Dedifferentiated amniotic fluid mesenchymal stem cell (primary cell): ENCODE data around the gene CHRNE.
"Not testable (repeated sequence)": the region's sequence is repeated elsewhere in the genome, so short reads cannot be mapped to it uniquely, and the experiment has no call there.

ENCODE experiments used
- DNase-seq: peaks from one replicate; pipeline ENCODE4 v3.0.0-alpha.2; 2016; ENCODE audit errors: extremely low spot score

Gene CHRNE

DNA sequence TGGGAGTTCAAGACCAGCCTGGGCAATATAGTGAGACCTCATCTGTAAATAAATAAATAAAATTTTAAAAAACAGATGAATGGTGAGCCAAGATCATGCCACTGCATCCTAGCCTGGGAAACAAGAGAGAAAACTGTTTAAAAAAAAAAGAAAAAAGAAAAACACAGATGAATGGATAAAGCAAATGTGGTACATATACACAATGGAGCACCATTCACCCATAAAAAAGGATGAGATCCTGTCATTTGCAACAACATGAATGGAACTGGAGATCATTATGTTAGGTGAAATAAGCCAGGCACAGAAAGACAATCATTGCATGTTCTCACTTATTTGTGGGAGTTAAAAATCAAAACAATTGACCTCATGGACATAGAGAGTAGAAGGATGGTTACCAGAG is 3.7 kb upstream of the CHRNE start:
- not testable (repeated sequence) for DNase-seq

DNA sequence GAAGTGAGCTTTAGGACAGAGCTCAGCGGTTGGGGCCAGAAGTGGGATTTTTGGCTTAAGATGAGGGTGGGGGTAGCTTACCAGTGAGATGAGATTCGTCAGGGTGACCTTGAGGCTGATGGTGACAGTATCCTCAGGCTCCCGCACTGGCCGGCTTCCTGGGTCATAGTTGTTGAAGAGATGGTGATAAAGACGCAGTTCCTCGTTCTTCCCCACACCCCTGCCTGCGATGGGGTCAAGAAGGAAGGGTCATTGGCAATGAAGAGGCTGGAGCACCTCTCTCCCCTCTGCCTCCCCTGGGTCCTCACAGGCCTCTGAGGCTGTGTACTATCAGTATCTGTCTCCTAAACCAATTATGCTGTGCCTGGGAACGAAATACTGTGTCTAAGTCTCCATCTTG is 358 bp downstream of the CHRNE start:
- DNase-seq = no peak

DNA sequence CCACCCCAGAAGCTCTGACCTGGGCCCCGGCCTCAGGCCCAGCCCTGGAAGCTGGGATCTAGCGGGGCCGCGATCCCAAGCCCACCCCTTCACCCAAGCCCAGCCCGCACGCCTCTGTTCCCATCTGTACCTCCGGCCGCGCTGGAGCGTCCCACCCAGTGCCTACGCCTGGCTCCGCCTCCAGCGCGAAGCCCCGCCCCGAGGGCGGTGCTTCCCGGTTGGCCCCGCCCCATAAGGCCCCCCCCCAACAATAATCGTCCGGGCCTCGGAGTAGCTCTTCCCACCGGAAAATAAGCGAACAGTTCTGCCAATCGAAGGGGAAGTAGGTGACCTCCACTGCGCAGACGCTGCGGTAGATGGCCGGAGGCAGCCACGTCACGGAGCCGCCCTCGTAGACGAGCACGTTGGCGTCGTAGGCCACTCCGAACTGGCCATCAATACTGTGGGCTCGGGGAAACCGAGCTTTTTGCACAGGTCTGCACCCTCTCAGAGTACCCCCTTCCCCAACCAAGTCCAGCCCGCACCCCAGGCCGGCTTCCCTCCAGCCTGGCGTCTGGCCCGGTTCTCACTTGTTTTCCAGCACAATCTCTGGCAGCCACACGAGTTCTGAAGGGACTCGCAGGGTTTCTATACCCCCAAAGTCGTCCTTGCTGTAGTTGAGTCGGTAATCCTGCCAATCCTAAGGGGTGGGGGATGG is 1.1 kb downstream of the CHRNE start:
- DNase-seq = no peak

DNA sequence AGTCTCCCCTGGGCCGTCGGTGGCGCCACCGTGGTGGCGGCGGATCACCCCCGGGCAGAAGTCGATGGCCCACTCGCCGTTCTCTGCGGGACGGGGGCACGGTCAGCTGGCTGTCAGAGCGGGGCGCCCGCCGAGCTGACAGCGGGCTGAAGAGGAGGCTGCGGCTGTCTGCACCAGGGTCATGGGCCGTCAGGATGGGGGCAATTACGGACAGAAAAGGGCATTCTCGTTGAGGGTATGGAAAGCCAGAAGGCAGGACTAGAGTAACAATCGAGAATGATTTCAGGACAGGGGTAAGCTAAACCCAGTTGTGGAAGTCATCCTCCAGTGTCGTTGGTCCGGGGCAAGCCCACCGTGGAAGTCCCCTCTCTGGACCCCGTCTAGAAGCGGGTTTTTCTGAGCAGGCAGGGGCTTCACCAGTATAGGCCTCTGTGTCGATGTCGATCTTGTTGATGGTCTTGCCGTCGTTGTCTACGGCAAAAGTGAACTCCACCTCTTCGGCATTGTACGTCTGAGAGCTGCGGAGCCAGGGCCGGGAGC is 1.7 kb downstream of the CHRNE start:
- no peak for DNase-seq

DNA sequence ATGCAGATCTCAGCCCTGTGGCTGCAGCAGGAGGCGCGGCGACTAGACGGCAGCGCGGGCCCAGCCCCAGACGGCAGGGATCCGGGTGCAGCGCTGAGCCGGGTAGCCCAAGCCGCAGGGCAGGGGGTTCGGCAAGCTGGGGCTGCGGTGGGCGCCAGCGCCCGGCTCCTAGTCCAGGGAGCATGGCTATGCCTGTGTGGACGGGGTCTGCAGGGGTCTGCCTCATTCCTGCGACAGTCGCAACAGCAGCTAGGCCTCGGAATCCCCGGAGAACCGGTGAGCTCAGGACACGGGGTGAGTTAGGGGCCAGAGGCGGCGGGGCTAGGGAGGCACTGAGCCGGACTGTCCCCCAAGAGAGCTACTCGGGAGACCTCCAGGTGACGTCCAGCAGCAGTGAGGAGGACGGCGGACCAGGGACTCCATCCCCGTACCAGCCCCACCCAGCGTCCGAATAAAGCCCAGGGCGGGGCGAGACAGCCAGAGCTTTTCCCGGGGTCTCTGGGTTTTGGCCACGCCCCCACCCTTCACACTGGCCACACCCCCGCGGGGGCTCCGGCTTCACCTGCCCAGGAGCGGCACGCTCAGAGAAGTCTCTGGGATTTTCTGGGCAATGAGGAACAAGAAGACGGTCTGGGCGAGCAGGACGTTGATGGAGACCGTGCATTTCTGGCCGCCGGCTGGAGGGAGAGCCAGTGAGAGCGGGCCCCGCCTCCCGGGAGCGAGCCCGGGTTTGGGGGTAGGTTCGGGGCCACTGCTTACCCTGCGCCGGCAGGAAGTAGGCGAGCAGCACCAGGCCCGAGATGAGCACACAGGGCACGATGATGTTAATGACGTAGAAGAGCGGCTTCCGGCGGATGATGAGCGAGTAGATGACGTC is 2.4 kb downstream of the CHRNE start:
- DNase-seq = no peak

DNA sequence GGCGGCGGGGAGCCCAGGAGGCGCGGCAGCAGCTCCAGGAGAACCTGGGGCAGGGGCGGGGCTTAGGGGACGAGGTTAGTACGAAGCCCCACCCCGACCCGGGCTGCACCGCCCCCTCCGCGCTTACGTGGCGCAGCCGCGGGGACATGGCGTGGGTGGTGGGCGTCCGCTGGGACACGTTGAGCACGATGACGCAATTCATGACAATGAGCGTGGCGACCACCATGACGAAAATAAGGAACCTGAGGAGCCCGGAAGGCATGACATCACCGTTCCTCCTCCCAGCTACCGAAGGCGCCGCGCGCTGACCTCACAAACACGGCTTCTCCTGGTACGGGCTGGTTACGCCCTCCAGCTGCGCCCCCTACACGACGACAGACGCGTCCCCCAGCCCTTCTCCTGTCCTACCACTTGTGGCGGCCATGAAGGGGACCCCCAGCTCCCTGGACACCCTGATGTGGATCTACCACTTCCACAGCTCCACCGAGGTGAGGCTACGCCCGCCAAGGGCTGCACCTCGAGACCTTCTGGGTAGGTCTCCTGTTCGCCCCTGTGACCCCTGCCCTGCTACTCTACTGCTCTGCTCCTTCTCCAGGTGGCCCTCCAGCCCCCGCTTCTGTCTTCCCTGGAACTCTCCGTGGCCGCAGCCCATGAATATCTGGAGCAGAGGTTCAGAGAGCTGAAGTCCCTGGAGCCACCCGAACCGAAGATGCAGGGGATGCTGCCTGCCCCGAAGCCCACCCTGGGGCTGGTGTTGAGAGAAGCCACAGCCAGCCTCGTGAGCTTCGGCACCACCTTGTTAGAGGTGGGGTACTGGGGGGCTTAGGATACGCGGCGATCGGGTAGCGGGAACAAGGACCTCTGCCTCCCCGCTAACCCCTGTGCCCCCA is 3.3 kb downstream of the CHRNE start, which contains the start of gene C17orf107:
C17orf107 (plus strand) TSS at position 196 of the 890 bp plus-strand sequence; CDS start at position 423, 227 bp downstream.
- no peak for DNase-seq

DNA sequence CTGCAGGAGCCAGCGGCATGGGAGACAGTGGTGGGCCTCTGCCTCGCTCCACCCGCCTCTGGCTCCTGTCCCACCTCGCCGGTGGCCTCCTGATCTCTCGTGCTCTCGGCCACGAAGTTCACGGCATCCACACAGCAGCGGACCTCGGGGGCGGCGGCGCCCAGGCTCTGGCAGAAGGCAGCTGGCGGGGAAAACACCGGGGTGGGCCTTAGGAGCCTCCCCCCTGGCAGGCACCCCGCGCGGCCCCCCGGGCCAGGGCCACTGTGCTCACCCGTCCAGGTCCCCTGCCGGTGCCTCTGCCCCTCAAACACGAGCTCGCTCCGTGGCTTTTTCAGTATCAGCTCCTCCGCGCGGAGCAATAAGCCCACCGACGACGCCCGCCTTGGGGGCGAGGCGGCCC is 4.0 kb downstream of the CHRNE start:
- no peak for DNase-seq

DNA sequence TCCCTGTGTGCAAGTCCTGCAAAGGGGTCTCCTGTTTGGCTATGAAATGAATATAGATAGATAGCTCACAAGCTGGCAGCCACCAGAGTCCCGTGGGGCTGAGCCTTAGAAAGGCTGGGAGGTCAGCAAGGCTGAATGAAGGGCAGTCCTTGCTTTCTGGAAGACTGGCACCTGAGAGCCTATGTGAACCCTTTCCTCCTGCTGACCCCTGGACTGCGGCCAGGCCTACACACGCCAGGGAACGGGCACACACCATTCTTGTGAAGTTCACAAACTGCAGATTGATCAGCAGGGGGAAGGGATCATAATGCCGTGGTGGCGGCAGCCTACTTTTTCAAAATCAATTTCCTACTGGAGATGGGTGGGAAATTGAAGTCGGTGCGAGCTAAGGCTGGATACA is 4.5 kb downstream of the CHRNE start:
- DNase-seq = no peak

DNA sequence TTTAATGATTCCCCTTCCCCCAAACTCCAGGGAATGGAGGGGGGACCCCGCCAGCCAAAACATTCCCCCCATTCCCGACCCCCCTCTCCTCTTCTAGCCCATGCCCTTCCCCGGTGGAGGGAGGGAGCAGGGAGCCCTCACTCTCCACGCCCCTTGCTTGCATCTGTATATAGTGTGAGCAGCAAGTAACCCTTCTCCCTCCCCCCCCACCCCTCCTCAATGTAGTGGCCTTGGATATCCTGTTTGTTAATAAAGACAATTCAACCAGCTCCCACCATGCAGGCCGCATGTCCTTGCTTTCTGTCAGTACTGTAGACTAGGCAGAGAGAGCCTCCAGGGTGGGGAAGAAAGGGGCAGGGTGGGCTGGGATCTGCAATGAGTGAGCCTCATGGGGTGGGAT is 5.1 kb downstream of the CHRNE start:
- DNase-seq = no peak

DNA sequence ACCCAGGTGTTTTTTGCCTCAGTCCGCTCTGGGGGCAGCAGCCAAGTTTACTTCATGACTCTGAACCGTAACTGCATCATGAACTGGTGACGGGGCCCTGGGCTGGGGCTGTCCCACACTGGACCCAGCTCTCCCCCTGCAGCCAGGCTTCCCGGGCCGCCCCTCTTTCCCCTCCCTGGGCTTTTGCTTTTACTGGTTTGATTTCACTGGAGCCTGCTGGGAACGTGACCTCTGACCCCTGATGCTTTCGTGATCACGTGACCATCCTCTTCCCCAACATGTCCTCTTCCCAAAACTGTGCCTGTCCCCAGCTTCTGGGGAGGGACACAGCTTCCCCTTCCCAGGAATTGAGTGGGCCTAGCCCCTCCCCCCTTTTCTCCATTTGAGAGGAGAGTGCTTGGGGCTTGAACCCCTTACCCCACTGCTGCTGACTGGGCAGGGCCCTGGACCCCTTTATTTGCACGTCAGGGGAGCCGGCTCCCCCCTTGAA is 5.7 kb downstream of the CHRNE start:
- DNase-seq = no peak

DNA sequence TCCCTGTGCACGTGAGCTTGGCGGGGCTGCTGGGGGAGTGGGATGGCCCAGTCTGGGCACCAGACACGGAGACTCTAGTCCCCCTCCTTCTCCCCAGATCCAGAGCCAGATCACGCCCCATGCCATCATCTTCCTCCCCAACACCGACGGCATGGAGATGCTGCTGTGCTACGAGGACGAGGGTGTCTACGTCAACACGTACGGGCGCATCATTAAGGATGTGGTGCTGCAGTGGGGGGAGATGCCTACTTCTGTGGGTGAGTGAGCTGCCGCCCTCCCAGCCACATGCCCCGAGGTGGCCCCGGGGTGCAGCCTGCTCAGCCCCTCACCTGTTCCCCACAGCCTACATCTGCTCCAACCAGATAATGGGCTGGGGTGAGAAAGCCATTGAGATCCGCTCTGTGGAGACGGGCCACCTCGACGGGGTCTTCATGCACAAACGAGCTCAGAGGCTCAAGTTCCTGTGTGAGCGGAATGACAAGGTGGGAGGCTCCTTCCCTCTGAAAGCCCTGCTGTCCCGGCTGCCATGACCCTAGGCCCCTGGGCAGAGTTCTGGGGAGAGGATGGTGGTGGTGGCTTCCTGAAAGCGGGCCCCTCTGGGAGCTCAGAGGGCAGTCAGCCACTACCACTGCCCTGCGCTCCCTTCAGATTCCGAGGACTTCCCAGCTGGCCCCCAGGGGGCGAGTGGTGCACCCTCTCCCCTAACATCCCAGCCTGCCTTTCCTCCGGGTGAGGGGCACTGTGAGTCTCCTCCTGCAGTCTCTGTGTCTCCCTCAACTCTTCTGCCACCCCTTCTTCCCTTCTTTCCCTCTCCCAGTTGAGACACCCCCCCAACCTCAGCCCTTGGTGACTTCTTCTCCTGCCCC is 6.3 kb downstream of the CHRNE start:
- no peak for DNase-seq

DNA sequence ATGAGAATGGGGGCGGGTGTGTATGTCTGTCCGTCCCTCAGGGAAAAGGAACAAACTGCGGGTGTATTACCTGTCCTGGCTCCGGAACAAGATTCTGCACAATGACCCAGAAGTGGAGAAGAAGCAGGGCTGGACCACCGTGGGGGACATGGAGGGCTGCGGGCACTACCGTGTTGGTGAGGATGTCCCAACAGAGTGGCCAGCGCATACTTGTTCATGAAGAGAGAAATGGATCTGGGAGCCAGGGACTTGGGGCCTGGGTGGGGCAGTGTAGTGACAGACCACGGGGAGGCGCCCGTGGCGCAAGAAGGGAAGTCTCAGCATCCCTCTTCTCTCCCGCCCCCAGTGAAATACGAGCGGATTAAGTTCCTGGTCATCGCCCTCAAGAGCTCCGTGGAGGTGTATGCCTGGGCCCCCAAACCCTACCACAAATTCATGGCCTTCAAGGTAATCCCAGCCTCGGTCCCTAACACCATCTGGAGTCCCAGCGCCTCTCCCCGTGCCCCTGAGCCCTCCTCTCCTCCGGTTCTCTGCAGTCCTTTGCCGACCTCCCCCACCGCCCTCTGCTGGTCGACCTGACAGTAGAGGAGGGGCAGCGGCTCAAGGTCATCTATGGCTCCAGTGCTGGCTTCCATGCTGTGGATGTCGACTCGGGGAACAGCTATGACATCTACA is 7.1 kb downstream of the CHRNE start:
- no peak for DNase-seq

DNA sequence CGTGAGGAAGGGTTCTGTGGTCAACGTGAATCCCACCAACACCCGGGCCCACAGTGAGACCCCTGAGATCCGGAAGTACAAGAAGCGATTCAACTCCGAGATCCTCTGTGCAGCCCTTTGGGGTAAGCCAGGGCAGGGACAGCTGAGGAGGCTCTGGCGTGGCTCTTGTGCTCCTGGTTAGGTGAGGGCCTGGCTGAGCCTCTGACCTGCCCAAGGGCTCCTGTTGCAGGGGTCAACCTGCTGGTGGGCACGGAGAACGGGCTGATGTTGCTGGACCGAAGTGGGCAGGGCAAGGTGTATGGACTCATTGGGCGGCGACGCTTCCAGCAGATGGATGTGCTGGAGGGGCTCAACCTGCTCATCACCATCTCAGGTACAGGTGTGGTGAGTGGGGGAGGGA is 7.8 kb downstream of the CHRNE start:
- no peak for DNase-seq

DNA sequence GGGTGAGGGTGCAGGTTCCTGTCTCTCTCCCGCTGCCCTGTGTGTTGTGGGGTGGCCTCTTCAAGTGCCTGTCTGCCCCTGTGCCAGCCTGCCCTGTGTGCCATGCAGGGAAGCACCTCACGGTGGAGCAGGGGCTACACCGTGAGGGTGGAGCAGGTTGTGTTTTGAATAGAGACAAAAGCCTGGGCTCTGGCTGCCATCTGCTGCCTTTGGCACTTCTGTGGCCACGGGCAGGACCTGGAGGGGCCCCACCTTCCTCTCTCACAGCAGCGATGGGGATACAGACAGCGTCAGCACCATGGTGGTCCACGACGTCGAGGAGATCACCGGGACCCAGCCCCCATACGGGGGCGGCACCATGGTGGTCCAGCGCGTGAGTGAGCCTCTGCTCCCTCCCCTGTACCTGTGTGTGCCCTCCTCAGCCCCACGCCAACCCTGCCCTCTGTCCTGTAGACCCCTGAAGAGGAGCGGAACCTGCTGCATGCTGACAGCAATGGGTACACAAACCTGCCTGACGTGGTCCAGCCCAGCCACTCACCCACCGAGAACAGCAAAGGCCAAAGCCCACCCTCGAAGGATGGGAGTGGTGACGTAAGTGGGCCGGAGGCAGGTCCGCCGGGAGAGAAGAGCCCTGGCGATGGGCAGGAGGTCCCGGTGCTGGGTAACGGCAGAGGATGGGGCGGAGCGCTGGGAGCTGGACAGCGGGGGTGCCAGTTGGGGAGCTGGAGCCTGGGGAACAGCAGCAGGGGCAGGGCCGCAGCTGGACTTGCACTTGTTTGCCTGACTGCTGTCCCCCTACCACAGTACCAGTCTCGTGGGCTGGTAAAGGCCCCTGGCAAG is 9.0 kb downstream of the CHRNE start:
- DNase-seq = no peak

DNA sequence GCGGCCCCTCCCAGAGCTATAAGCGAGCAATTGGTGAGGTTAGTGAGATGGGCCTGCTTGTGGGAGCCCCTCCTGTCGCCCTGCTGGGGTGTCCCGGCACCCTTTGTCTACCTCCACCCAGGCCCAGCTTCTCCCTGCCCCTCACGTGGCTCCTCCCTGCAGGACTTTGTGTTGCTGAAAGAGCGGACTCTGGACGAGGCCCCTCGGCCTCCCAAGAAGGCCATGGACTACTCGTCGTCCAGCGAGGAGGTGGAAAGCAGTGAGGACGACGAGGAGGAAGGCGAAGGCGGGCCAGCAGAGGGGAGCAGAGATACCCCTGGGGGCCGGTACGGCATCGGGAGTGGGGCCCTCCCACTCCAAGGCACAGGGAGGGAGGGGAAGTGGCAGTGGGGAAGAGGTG is 9.6 kb downstream of the CHRNE start:
- no peak for DNase-seq

DNA sequence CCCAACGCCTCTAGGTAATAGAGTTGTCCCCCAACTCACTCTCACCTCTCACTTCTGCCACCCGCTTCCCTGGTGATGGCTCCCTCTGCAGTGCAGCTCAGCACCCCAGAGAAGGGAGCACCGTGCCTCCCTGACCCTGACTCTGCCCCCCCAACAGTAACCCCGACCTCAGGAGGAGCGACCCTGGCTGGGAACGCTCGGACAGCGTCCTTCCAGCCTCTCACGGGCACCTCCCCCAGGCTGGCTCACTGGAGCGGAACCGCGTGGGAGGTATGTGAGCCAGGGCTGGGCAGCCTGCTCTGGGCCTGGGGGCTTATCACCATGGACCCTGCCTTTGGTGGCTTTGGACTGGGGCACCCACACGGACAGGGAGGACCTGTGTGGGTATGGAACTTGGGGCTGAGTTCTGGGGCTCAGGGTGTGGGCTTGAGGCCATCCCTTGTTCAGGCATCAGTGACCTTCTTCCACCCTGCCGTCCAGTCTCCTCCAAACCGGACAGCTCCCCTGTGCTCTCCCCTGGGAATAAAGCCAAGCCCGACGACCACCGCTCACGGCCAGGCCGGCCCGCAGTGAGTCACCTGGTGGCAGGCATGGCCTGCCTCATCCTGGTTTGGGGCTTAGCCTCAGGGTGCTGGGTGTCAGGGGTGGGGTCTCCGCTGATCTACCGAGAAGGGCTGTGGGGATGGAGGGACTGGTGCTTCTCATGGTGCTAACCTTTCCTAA is 10.2 kb downstream of the CHRNE start:
- no peak for DNase-seq

DNA sequence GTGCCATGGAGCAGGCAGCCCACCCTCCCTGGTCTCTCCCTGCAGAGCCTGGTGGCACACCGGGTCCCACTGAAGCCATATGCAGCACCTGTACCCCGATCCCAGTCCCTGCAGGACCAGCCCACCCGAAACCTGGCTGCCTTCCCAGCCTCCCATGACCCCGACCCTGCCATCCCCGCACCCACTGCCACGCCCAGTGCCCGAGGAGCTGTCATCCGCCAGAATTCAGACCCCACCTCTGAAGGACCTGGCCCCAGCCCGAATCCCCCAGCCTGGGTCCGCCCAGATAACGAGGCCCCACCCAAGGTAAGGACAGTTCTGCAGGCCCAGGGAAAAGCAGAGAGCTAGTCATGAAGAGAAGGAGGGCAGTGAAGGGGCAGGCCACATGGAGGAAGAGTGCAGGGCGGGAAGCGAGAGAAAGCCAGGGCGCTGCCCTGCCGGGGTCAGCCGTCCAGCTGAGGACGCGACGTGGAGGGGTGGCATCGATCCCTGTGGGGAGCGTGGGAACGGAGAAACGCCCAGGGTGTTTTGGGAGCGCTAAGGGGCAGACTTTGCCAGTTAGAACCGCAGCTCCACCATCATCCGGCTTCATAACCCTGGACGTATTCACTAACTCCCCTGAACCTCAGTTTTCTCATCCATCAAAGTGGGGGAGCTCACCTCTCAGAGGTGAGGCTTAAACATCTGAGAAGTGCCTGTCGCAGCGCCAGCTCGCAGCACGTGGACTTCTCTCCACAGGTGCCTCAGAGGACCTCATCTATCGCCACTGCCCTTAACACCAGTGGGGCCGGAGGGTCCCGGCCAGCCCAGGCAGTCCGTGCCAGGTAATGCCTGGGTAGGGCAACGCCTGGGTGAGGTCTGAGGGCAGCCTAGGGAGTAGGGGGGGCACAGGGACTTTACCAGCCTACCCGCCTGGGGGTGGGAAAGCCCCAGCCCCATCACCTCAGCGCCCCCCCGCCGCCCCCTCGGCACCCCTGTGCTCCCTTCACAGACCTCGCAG is 11.2 kb downstream of the CHRNE start:
- no peak for DNase-seq
